H1 (cell line): ENCODE measurements around the gene NEK10. TPM values are rescaled to one million over a fixed set of nuclear protein-coding genes. Genes with fewer than 3 reads are reported as not detected.

Source experiments
- BACH1 ChIP-seq: IDR thresholded peaks from 2 replicates; pipeline ENCODE4 v1.6.1; 2012; ENCODE audit warnings: low read length, improper control_type of control experiment
- BCL11A ChIP-seq, 2 experiments: IDR thresholded peaks; one replicate each; pipeline ENCODE4 v1.6.1; 2011; ENCODE audit warnings: low read depth in 2 of 2, low read length in 2 of 2, mild to moderate bottlenecking in 2 of 2
- EGR1 ChIP-seq: IDR thresholded peaks from 2 replicates; pipeline ENCODE4 v1.6.1; 2011; ENCODE audit warnings: low read depth, low read length, borderline replicate concordance
- KDM4A ChIP-seq: IDR thresholded peaks from one replicate; pipeline ENCODE4 v1.7.1; 2012; ENCODE audit warnings: low read depth, mild to moderate bottlenecking, moderate library complexity, low read length, inconsistent platforms; ENCODE audit not compliant: severe bottlenecking
- NANOG ChIP-seq: IDR thresholded peaks from 2 replicates; pipeline ENCODE4 v1.6.1; 2011; ENCODE audit warnings: low read length, low read depth, mild to moderate bottlenecking, inconsistent platforms; ENCODE audit not compliant: insufficient read depth, poor library complexity, severe bottlenecking
- SAP30 ChIP-seq: fragments of 300-600 bp; sonication (generic); IDR thresholded peaks from 2 replicates; pipeline ENCODE4 v1.7.1; 2012; ENCODE audit warnings: low read length, moderate library complexity, mild to moderate bottlenecking, inconsistent platforms; ENCODE audit not compliant: insufficient read depth, insufficient replicate concordance
- SIX5 ChIP-seq: IDR thresholded peaks from 2 replicates; pipeline ENCODE4 v1.6.1; 2011; ENCODE audit warnings: mild to moderate bottlenecking, low read depth, low read length
- polyA plus RNA-seq, 7 experiments: library from polyadenylated mRNA; depleted of rRNA in 3 of 7; stranded (reverse) in 5 of 7; unstranded in 2 of 7; fragments of >200 nt in 5 of 7; fragments of 200-250 nt in 2 of 7; gene quantifications; 1 replicate in 5 of 7; 2 replicates in 1 of 7; 4 replicates in 1 of 7; pipeline versions ENCODE4 v1.2.1 to v1.2.3, GENCODE V29; 2011 to 2013; ENCODE audit warnings: missing spikeins in 2 of 7, mixed read lengths in 2 of 7
- total RNA-seq: library from RNA; stranded (reverse); fragmentation: NEBNext Ultra II Directional; extraction: Animal tissue kit (Norgen Biotek cat#: 25700); gene quantifications from 2 replicates; pipeline ENCODE4 v1.2.1, GENCODE V29; 2021

Gene NEK10
- total and polyA plus RNA-seq, 2 of the 8 experiments (the other 6 are each of a cell fraction or from before 2014, with no cell fraction given), result 0.18 to 0.50 TPM

GRCh38 chr3:27335571-27335970, 33.6 kb downstream of the NEK10 start (continued):
- no peak for TF ChIP-seq NANOG
- no peak for TF ChIP-seq SAP30
- no peak for TF ChIP-seq EGR1
- TF ChIP-seq SIX5, result no peak
- no peak for TF ChIP-seq KDM4A
- TF ChIP-seq BCL11A (IDR thresholded peaks at IDR 0.05; ENCODE audit: low read depth in 2 of 2, low read length in 2 of 2), result no peak
- no peak for TF ChIP-seq BACH1
